HepG2 (cell line): ENCODE measurements around the gene ATP8A1.
A peak's percentile ranks its signal among the peaks of the same experiment; 100 is the strongest.

Source experiments
- BCLAF1 ChIP-seq: fragments of 450-650 bp; IDR thresholded peaks from 2 replicates; pipeline ENCODE4 v1.6.1; 2017; ENCODE audit warnings: mild to moderate bottlenecking
- MEIS1 ChIP-seq: sonication (generic); formaldehyde crosslinking; IDR thresholded peaks from 2 replicates; pipeline ENCODE4 v1.9.0; 2021; ENCODE audit warnings: mild to moderate bottlenecking, missing genetic modification reagents, moderate library complexity, borderline replicate concordance
- PTBP1 ChIP-seq: fragments of 200-400 bp; formaldehyde crosslinking; IDR thresholded peaks from 2 replicates; pipeline ENCODE4 v1.6.1; 2018; ENCODE audit warnings: low read length, low read depth; ENCODE audit not compliant: poor library complexity, severe bottlenecking
- RXRA ChIP-seq: sonication (generic); formaldehyde crosslinking; IDR thresholded peaks from 2 replicates; pipeline ENCODE4 v1.5.1; 2020; ENCODE audit warnings: missing genetic modification reagents
- TRIM24 ChIP-seq: sonication (generic); formaldehyde crosslinking; IDR thresholded peaks from 2 replicates; pipeline ENCODE4 v1.8.0; 2022; ENCODE audit warnings: mild to moderate bottlenecking, missing genetic modification reagents
- USF2 ChIP-seq, 2 experiments: sonication (generic) in 1 of 2; formaldehyde crosslinking in 1 of 2; IDR thresholded peaks; 2 replicates each; pipeline versions ENCODE4 v1.5.1 to v1.6.1; 2011 to 2020; ENCODE audit warnings: borderline replicate concordance in 1 of 2, low read depth in 1 of 2, low read length in 1 of 2, mild to moderate bottlenecking in 1 of 2, missing genetic modification reagents in 1 of 2, moderate library complexity in 1 of 2
- ZNF274 ChIP-seq: sonication (generic); formaldehyde crosslinking; IDR thresholded peaks from 2 replicates; pipeline ENCODE4 v1.5.1; 2020; ENCODE audit warnings: mild to moderate bottlenecking, missing genetic modification reagents
- TF ChIP-seq, protein P1 (sequence below): sonication (generic); formaldehyde crosslinking; IDR thresholded peaks from 2 replicates; pipeline ENCODE4 v1.5.0; 2020; ENCODE audit warnings: mild to moderate bottlenecking, low read depth, missing genetic modification reagents, borderline replicate concordance
- TF ChIP-seq, protein P2 (sequence below): IDR thresholded peaks from 2 replicates; pipeline ENCODE4 v1.6.1; 2016; ENCODE audit warnings: low read depth
- TF ChIP-seq, protein P3 (sequence below): sonication (generic); formaldehyde crosslinking; IDR thresholded peaks from 2 replicates; pipeline ENCODE4 v1.4.0; 2020; ENCODE audit warnings: missing genetic modification reagents

GRCh38 chr4:42649870-42650269 is 7.0 kb downstream of the ATP8A1 start:
- TF ChIP-seq, protein P1, sequence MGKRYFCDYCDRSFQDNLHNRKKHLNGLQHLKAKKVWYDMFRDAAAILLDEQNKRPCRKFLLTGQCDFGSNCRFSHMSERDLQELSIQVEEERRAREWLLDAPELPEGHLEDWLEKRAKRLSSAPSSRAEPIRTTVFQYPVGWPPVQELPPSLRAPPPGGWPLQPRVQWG (CRISPR knock-in tag), result no peak
- no peak for TF ChIP-seq MEIS1
- no peak for TF ChIP-seq USF2 (IDR thresholded peaks at IDR 0.05; ENCODE audit: low read depth, low read length)
- no peak for TF ChIP-seq USF2 (CRISPR knock-in tag; IDR thresholded peaks at IDR 0.05; ENCODE audit: borderline replicate concordance)
- TF ChIP-seq RXRA (CRISPR knock-in tag), result no peak
- no peak for TF ChIP-seq PTBP1
- TF ChIP-seq, protein P2, sequence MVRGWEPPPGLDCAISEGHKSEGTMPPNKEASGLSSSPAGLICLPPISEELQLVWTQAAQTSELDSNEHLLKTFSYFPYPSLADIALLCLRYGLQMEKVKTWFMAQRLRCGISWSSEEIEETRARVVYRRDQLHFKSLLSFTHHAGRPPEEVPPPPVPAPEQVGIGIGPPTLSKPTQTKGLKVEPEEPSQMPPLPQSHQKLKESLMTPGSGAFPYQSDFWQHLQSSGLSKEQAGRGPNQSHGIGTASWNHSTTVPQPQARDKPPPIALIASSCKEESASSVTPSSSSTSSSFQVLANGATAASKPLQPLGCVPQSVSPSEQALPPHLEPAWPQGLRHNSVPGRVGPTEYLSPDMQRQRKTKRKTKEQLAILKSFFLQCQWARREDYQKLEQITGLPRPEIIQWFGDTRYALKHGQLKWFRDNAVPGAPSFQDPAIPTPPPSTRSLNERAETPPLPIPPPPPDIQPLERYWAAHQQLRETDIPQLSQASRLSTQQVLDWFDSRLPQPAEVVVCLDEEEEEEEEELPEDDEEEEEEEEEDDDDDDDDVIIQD, result peak; percentile 74; the same call in 1 of the 2 replicates
- TF ChIP-seq, protein P3, sequence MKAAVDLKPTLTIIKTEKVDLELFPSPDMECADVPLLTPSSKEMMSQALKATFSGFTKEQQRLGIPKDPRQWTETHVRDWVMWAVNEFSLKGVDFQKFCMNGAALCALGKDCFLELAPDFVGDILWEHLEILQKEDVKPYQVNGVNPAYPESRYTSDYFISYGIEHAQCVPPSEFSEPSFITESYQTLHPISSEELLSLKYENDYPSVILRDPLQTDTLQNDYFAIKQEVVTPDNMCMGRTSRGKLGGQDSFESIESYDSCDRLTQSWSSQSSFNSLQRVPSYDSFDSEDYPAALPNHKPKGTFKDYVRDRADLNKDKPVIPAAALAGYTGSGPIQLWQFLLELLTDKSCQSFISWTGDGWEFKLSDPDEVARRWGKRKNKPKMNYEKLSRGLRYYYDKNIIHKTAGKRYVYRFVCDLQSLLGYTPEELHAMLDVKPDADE (CRISPR knock-in tag), result no peak
- TF ChIP-seq BCLAF1, result no peak
- TF ChIP-seq TRIM24, result no peak
- no peak for TF ChIP-seq ZNF274 (CRISPR knock-in tag)
